ENCODE measurements around the gene CHMP2A.

The CHMP2A gene

DNA sequence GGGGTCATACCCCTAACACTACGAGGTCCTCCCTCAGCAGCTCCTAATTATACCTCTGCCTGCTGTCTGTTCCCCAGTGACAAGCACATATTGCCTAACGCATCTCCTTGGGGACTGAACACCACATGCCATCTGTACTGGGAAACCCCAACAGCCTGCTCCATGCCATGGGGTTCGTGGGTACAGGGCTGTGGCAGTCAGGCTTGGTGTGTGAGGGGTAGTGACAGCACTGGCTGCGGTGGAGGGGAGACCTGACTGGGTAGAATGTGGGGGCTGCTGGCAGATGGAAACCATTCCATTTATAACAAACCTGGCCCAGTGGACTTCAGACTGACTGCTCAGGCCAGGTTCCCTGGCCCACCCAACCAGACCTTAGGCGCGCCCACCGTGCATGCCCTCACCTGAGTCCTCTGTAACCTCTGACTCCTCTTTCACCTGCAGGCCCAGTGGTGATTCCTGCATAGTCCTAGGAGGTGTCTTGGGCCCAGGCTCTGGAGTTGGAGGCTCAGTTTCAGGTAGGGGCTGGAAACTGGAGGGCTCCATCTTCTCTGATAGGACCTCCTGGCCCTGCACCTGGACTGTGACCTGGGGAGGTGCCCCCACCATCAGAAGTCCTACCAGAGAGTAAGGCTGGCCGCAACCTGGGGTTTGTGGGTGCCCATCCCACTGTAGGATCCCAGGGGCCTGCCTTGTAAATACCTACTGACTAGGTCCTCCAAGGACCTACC lies 15.2 kb upstream of the CHMP2A start:
- DNase-seq: no peak

GRCh38 chr19:58569191-58569942 lies 14.5 kb upstream of the CHMP2A start:
- no peak for DNase-seq

GRCh38 chr19:58568453-58569130 lies 13.7 kb upstream of the CHMP2A start:
- DNase-seq: no peak

GRCh38 chr19:58566989-58567388 lies 12.1 kb upstream of the CHMP2A start:
- DNase-seq: no peak

GRCh38 chr19:58563823-58564222 lies 8.9 kb upstream of the CHMP2A start:
- no peak for DNase-seq

DNA sequence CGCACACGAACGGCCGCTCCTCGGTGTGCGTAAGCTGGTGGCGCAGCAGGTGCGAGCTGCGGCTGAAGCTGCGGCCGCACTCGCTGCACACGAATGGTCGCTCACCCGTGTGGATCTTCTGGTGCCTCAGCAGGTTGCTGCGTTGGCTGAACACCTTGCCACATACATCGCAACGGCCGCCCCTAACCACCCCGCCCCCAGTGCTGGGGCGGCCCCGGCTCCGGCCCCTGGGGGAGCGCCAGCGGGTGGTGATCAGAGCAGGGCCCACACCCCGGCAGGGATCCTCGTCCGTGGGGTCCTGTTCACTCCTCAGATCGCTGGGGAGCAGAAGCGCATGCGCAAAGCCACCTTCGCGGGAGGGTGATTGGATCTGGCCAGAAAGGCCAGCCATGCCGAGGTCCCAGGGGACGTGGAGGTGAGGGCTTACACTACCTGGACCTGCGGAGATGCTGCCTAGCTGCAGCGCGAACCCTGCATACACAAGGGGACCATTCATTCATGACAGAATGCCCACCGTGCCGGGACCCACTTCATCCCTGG lies 8.2 kb upstream of the CHMP2A start:
- no peak for DNase-seq

- DNase-seq: no peak
Measured at GRCh38 chr19:58562122-58563033, 7.5 kb upstream of the CHMP2A start.

- no peak for DNase-seq
Measured at GRCh38 chr19:58561373-58562121, 6.6 kb upstream of the CHMP2A start.

DNA sequence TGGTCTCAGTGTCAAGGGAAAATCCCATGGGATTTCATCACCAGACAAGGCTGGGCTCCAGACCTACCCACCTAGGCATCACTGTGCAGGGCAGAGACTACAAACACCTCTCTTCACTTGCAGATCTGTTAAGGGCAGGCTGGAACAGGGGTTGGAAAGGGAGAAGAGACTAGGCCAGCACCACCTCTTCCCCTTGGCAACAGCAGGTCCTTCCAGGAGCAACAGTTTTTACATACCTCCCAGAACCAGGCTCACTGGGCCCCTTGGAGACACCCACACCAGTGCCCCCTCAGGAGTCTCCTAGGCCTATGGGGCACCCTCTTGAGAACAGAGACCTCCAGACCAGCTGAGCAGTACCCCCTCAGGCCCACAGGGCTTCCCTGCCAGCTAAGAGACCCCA lies 6.0 kb upstream of the CHMP2A start:
- no peak for DNase-seq

DNA sequence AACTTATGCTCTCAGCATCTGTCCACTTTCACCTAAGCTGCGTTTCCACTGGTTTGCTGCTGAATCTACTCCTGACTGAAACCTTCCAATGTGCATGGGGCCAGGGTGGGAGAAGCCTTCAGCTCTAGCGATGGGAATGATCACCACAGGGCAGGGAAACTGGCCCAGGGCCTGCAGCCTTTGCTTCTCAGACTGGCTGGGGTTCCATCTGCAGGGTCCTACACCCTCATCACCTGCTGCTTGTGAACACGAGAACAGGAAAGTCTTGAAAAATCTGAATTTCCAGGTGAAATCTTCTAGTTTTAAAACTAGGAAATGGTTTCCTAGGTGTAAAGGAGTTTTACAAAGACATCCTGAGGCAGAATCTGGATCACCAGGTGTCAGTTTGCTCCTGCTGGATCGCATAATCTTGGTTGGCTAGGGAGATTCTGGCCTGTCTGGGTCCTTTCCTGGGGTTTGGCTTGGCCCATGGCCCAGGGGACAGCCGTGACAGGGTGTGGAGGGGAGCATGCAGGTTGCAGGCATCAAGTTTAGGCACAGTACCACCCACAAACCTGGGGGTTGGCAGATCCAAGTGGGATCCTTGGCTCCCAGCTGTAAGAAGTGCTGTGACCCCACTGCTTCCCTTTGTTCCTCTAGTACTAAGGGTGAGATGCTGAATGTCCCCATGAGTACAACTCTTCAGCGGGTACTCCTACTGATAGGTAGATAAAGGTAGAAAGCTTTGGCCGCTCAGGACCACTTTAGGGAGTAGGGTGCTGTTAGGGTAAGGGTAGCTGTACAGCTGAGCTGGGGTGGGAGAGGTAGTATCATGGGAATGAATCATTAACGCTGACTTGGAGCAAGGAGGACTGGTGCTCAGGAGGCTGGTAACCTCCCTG lies 5.3 kb upstream of the CHMP2A start:
- no peak for DNase-seq

DNA sequence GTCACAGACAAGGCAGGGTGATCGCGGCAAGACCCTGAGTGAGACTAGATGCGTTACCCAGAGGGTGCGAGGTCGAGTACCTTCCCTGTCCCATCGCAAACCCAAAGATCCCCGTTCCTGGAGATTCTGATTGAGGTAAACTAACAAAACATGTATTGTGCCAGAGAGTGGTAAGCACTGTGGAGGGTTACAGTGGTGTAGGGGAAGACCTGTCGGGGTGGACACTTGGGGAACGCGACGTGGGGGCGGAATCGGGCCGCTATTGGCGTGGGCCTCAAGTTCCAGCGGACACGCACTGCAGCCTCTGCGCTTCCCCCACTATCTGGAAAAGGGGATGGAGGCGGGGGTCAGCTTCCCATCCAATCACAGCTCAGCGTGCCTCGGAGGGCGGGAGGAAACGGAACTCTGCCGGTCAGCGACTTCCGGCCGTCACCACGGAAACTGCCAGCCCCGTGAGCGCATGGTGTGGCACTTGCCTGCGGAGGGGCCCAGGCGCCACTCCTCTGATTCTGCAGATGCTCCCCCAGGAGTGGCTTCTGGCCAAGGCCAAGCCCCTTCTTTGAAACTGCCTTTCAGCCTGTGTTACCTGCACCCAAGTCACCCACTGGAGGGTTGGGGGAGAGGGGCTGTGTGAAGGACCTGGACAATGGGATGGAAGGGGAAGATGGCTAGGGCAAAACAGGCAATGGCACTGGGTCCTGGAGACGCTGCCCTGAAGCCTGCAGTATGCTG lies 4.5 kb upstream of the CHMP2A start:
- no peak for DNase-seq

- DNase-seq: no peak
Measured at GRCh38 chr19:58558623-58559274, 3.8 kb upstream of the CHMP2A start.

- no peak for DNase-seq
Measured at GRCh38 chr19:58558066-58558622, 3.2 kb upstream of the CHMP2A start, which contains the start of gene UBE2M. TSS of gene UBE2M (minus strand) at chr19:58558611. CDS start at chr19:58558381, 230 bp downstream.

GRCh38 chr19:58557221-58558065 lies 2.5 kb upstream of the CHMP2A start:
- DNase-seq: no peak

- DNase-seq: no peak
Measured at GRCh38 chr19:58556622-58557220, 1.8 kb upstream of the CHMP2A start.

GRCh38 chr19:58555920-58556621 lies 1.2 kb upstream of the CHMP2A start:
- DNase-seq: no peak

DNA sequence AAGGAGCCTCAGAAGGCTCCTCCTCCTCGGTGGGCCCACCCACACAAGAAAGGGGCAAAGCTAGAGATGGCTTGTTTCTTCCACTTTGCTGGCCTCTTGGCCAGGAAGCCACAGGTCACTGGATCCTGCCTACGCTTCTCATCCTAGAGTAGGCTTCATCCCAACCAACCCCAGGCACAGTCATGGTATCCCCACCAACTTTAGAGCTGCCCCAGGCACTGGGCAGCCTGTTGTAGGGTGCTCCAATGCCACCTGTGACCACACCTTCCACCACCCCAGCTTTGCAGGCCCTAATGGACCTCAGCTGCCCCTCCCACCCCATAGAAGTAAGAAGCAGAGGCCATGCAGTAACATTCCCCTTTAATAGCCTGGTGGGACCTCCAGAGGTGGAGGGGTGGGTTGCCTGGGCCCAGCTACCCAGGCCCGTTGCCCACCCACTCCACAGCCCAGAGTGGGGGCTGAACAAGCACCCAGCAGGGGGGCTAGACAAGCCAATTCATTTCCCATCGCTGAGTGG lies 522 bp upstream of the CHMP2A start:
- DNase-seq: no peak
